Middle frontal gyrus (tissue), 1 donor: Measurements from ENCODE around the gene STRBP.
A peak's percentile ranks its signal among the peaks of the same experiment; 100 is the strongest.

ENCODE experiments used
- DNase-seq: peaks from one replicate; pipeline ENCODE4 v3.0.0-alpha.2; 2015; ENCODE audit warnings: low spot score; ENCODE audit errors: extremely low spot score

The STRBP gene

GRCh38 chr9:123099548-123099947, 168.8 kb downstream of the STRBP start:
- DNase-seq = no peak

GRCh38 chr9:123099042-123099441, 169.3 kb downstream of the STRBP start:
- no peak for DNase-seq

DNA sequence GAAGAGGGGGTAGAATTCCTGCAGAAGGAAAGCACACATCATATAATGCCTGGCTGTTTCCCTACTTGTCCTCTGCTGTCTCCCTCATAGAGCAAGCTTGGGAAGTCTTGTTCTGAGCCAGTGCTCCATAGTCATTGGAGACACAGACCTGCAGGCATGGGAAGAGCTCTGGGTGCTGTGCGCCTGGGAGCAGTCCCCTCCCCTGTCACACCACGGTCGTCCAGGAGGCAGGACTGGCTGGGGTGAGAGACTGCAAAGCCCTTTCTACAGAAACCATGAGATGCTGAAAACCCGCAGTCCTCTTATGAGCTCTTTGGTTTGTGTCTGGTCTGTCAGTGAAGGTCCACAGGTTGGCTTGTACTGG, 170.3 kb downstream of the STRBP start:
- no peak for DNase-seq

DNA sequence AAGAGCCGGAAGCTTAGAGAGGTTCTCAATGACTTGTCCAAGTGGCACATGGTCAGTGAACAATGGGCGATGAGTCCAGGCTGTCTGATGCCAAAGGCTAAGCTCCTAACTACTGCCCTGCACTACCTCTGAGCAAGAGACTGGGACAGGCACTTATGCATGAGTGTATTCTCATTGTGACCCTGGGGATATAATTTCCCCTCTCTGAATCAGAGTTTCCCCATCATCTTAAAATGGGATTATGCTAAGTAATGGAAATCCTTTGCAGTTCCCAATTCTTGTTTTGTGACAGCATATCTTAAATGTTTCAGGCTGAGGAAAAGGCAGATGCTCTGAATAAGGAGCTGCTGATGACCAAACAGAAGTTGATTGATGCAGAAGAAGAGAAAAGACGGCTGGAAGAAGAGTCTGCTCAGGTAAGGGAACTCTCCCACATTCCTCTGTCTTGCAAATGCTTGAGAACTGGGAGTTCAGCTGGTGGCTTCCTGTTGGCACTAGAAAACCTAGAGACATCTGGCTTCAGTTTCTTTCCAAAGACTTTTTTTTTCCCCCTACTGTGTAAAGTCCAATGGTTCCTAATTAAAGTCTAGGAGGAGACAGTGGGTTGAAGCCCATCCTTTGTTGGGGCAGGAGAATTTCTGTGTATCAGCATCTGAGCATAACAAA, 170.8 kb downstream of the STRBP start:
- DNase-seq = no peak

- DNase-seq = no peak
These were observed 171.4 kb downstream of the STRBP start for GRCh38 chr9:123096987-123097386.

DNA sequence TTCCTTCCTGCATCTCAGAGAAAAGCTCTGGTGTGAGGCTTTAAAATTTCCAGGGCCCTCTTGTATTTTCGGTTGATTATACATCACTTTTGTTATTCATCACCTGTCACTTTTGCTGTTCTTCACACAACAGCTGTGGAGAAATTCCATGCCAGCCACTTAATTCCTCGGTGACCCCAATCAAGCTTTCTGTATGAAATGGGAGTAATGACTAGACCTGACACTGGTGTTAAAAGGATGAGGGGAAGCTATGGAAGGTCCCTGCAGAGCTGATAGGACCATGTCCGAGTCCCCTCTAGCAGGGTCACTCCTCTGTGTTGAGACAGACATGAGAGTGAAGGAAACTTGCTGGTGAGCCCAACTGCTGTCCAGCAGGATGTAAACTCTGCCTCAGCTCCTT, 175.2 kb downstream of the STRBP start:
- DNase-seq = no peak

GRCh38 chr9:123091459-123091858, 176.9 kb downstream of the STRBP start:
- DNase-seq = no peak

- no peak for DNase-seq
These were observed 177.4 kb downstream of the STRBP start for GRCh38 chr9:123090956-123091355.

GRCh38 chr9:123090198-123090896, 178.0 kb downstream of the STRBP start:
- no peak for DNase-seq

DNA sequence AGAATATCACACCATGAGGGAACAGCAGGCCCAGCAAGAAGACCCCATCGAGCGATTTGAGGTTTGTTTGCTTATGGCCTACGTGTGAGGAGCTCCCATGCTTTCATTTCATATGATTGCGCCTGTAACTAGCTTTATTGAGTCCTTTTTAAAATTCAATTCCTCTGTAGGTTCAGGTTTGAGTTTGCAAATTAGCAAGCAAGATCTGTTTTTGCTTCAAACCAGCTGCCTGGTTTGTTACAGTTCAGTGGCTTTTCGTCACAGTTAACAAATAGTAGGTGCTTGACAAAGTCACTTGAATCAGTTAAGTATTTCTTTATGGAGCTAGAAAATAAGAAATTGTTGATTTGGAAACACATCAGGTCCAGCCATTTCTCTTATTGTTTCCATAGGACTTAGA, 178.6 kb downstream of the STRBP start:
- DNase-seq = no peak

- DNase-seq = no peak
These were observed 179.3 kb downstream of the STRBP start for GRCh38 chr9:123089040-123089439.

DNA sequence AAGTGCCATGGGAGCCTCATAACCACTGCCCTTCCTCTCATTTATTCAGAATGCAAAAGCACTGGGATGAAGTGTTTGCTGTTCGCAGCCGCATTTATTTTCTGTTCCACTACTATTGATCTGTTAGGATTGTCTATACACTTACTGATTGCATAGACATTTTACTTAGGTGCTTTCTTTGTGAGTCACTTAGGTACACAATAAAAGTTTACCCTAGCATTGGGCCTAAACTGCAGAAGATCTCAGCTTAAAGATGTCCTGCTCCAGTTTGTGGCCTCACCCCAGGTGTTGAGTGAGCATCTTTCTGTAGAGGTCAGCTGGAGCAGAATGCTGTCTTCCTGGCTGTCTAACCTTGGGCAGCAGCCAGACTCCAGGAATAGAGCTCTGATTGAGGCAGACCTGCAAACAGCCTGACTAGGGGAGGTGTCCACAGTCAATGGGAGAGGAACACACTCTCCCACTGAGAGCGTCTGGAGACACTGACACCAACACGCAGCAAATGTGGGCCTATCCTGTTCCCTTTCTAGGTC, 181.0 kb downstream of the STRBP start:
- DNase-seq = no peak

DNA sequence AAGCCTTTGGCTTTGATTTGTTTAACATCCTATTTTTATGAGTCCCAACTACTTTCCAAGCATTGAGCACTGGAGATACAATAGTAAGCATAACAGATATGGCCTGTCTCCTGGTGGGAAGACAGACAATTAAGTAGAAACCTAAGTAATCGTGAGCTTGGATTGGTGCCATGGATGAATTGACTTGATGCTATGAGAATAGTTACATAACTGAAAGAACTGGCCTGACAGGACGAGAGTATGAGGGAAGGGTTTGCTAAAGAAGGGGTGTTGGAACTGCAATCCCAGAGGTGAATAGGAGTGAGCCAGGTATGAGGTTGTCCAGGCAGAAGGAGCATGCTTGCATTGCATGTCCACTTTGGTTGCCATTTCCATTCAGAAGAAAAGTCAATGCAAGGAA, 182.5 kb downstream of the STRBP start:
- no peak for DNase-seq

DNA sequence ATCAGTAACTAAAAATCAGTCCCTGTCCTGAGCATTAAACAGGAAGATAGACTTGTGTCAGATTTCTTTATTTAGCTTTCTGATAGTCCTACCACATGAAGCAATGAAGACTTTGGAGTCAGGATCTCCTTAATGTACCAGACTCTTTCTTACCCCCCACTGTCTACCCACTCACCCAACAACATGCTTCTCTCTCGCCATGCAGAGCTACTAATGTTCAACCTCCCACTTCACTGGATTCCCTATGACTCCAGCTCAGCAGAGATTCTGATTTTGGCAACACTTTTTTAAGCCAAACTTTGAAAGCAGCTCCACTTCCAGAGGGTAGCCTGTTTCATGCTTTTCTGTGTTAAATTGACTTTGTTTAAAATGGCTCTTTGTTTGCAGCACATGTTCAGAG, 184.1 kb downstream of the STRBP start:
- DNase-seq = no peak

- no peak for DNase-seq
These were observed 184.7 kb downstream of the STRBP start for GRCh38 chr9:123083680-123084079.

- no peak for DNase-seq
These were observed 186.6 kb downstream of the STRBP start for GRCh38 chr9:123081824-123082223.

GRCh38 chr9:123080444-123080843, 187.9 kb downstream of the STRBP start:
- DNase-seq = no peak

- DNase-seq = peak; percentile 2
These were observed 193.8 kb downstream of the STRBP start for GRCh38 chr9:123074628-123075027.

GRCh38 chr9:123073991-123074422, 194.4 kb downstream of the STRBP start:
- DNase-seq = peak; percentile 1

GRCh38 chr9:123073441-123073840, 194.9 kb downstream of the STRBP start:
- DNase-seq = peak; percentile 1

- DNase-seq = peak; percentile 32
These were observed 195.9 kb downstream of the STRBP start for GRCh38 chr9:123072407-123072995.
